Measurements from ENCODE around the gene CD320.

DNA sequence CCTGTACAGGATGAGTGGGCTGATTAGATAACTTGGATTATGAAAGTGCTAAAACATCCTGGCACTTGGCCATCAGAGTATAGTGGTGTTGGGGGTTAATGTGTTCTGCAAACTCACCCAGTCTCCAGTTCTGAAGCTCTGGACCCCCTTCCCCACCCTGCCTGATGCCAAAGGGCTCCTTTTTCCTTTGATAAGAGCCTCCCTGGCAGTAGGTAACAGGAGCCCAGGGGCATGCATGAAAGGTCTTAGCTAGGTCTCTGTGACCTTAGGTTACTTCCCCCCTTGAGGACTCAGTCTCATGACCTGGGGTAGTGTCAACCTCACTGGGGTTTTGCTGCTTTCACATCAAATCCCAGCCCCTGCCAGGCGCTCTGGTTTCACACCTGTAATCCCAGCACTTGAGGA, 15.6 kb upstream of the CD320 start:
- TF ChIP-seq, protein P1, sequence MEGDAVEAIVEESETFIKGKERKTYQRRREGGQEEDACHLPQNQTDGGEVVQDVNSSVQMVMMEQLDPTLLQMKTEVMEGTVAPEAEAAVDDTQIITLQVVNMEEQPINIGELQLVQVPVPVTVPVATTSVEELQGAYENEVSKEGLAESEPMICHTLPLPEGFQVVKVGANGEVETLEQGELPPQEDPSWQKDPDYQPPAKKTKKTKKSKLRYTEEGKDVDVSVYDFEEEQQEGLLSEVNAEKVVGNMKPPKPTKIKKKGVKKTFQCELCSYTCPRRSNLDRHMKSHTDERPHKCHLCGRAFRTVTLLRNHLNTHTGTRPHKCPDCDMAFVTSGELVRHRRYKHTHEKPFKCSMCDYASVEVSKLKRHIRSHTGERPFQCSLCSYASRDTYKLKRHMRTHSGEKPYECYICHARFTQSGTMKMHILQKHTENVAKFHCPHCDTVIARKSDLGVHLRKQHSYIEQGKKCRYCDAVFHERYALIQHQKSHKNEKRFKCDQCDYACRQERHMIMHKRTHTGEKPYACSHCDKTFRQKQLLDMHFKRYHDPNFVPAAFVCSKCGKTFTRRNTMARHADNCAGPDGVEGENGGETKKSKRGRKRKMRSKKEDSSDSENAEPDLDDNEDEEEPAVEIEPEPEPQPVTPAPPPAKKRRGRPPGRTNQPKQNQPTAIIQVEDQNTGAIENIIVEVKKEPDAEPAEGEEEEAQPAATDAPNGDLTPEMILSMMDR (IDR thresholded peaks at IDR 0.05) = no peak
- TF ChIP-seq POLR2A (IDR thresholded peaks at IDR 0.05) = no peak
